ENCODE results near the gene SSBP3. TPM values are rescaled to one million over a fixed set of nuclear protein-coding genes. Genes with fewer than 3 reads are reported as not detected.

Gene SSBP3
- total RNA-seq, 2 experiments from 2014 or later: 109 to 111 TPM

- no peak overlapping the region for H3K27ac Mint-ChIP-seq
- DNase-seq (no peak), ATAC-seq (no peak)
- H3K4me3 Mint-ChIP-seq: no peak overlapping the region
- peaks cover 6% of the 10 kb centered on the region for H3K36me3 Mint-ChIP-seq (ENCODE audit: low read depth)
- CTCF ChIA-PET: no interaction called here
- no peaks in the 10 kb centered on the region for H3K9me3 Mint-ChIP-seq (ENCODE audit: insufficient read depth)
- no peaks in the 10 kb centered on the region for H3K27me3 Mint-ChIP-seq (ENCODE audit: low read depth)
- POLR2A ChIA-PET: interaction anchor here (0.6 kb wide), 1 partner anchor 71 kb away, joined by 3 read pairs; no protein-coding TSS in a partner anchor
- H3K4me1 Mint-ChIP-seq (ENCODE audit: low read depth): peaks cover 9% of the 10 kb centered on the region
These were observed 227.7 kb downstream of the SSBP3 start for GRCh38 chr1:54178296-54179070.

- CTCF ChIA-PET: no interaction called here
- no peak for DNase-seq
- Mint-ChIP-seq H3K4me3 (no peak overlapping the region), H3K9me3 (ENCODE audit: insufficient read depth) (no peaks in the 10 kb centered on the region), H3K27ac (no peak overlapping the region), H3K36me3 (ENCODE audit: low read depth) (peaks cover 1% of the 10 kb centered on the region), H3K27me3 (ENCODE audit: low read depth) (no peaks in the 10 kb centered on the region), H3K4me1 (ENCODE audit: low read depth) (peaks cover 13% of the 10 kb centered on the region)
- POLR2A ChIA-PET: interaction anchor here (0.6 kb wide), 1 partner anchor 70 kb away, joined by 3 read pairs; no protein-coding TSS in a partner anchor
- no peak for ATAC-seq
These were observed 228.5 kb downstream of the SSBP3 start for GRCh38 chr1:54177726-54178125.

- Mint-ChIP-seq H3K27ac (no peak overlapping the region), H3K9me3 (ENCODE audit: insufficient read depth) (no peaks in the 10 kb centered on the region), H3K4me1 (ENCODE audit: low read depth) (peaks cover 16% of the 10 kb centered on the region), H3K27me3 (ENCODE audit: low read depth) (no peaks in the 10 kb centered on the region), H3K4me3 (no peak overlapping the region), H3K36me3 (ENCODE audit: low read depth) (peaks cover 1% of the 10 kb centered on the region)
- ChIA-PET CTCF (interaction anchor here (0.9 kb wide), 1 partner anchor 9 kb away, joined by 3 read pairs; no protein-coding TSS in a partner anchor), POLR2A (no interaction called here)
- DNase-seq (no peak), ATAC-seq (no peak)
These were observed 229.4 kb downstream of the SSBP3 start for GRCh38 chr1:54176621-54177327.

Other genes starting within 250 kb of the SSBP3 start
- gene CYB5RL, start 206.4 kb downstream of the SSBP3 start, total RNA-seq: 10 to 100 TPM; 13.1 to 15.5 TPM
- 100 to 1,000 TPM; 115 TPM for gene MRPL37, start 206.2 kb downstream of the SSBP3 start, total RNA-seq
- 1 to 10 TPM; 1.3 to 1.6 TPM for gene ACOT11, start 141.8 kb upstream of the SSBP3 start, total RNA-seq
- not detected for gene FAM151A, start 217.1 kb upstream of the SSBP3 start, total RNA-seq
- not detected for gene MROH7, start 235.4 kb upstream of the SSBP3 start, total RNA-seq

Data from activated CD8-positive, alpha-beta T cell treated with anti-CD3 and anti-CD28 coated beads, Interleukin-2, amount 10 ng/mL, durations not matched to agents 7 days and 5 days (primary cell).